GM12801 (cell line): ENCODE measurements around the gene TM4SF20.

Experiments used
- CTCF ChIP-seq: IDR thresholded peaks from one replicate; pipeline ENCODE4 v1.5.1; 2011; ENCODE audit warnings: control low read depth; ENCODE audit not compliant: insufficient read length; ENCODE audit errors: extremely low read depth

The TM4SF20 gene

GRCh38 chr2:227324642-227324994 lies 54.5 kb downstream of the TM4SF20 start:
- no peak for TF ChIP-seq CTCF

GRCh38 chr2:227323818-227324217 lies 55.3 kb downstream of the TM4SF20 start:
- no peak for TF ChIP-seq CTCF

DNA sequence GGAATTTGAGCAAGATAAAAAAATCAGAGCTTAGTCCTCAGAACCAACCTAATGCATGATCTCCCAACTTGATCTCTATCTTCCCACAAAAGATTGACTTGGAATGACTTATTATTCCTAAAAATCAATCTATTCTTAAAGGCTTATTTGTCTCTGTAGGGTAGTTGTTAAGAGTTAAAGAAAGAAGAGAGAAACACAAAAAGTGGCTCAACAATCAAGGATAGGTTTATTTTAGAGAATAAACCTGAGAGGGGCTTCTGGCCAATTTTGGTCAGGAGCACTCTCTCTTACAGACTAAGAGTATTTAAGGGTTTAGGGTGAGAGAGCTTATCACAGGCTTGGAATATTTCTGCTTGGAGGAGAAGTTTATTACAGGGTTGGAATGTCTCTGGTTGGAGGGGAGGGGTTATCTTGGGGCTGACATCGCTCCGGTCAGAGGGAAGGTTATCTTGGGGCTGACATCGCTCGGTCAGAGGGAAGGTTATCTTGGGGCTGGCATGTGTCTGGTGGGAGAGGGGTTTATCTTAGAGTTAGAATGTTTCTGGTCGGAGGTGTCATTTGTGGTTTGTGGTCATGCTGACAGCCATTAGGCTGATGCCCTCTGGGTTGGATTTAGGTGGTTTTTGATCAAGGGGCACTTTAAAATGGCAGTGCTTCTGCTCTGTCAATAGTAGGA lies 56.4 kb downstream of the TM4SF20 start:
- TF ChIP-seq CTCF = no peak

- no peak for TF ChIP-seq CTCF
These were observed 58.6 kb downstream of the TM4SF20 start for GRCh38 chr2:227320305-227321094.

- no peak for TF ChIP-seq CTCF
These were observed 61.3 kb downstream of the TM4SF20 start for GRCh38 chr2:227317834-227318233.

DNA sequence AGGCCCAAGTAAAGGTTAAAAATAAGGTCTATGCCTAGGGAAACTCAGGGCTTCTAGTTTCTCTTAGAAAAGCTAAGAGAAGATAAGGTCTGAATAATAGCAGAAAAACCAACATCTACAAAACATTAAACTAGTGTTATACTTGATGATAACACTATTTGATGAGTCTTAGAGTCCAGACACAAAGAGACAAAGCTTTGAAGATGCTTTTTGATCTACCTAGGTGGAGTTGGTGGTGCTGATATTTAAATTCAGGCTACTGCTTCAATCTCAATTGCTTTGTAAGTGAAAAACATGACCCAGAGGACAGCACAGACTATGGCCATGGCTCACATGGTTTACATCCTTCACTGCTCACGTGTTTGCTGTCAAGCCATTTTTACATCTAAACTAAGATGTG lies 65.8 kb downstream of the TM4SF20 start:
- TF ChIP-seq CTCF = no peak

DNA sequence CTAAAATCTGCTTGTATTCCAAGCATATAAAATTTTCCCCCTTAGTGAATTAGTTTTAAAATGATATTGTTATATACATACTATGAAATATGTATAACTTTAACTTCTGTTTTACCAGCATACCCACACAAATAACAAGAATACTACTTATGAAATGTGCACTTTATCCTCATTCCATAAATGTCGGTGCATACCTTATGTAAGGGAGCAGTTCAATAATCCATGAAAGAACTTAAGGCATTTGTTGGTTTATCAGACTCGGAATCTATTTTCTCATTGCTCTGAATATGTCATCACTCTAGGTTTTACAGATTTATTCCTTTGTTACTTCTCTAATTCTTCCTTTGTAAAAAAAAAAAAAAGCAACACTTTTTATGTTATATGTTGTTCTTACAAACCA lies 66.5 kb downstream of the TM4SF20 start:
- TF ChIP-seq CTCF = no peak
